Transverse colon (tissue), 4 donors: Measurements from ENCODE around the gene GPR153. TPM values are rescaled to one million over a fixed set of nuclear protein-coding genes. Genes with fewer than 3 reads are reported as not detected.

Experiments used
- DNase-seq: peaks from one replicate; pipeline ENCODE4 v3.0.0-alpha.2; 2019
- H3K27ac ChIP-seq, 4 donors: fragments of 200-600 bp; sonication (generic); 2 replicates each; pipeline ENCODE4 v1.5.1; 2016 to 2018; ENCODE audit warnings: inconsistent platforms in 4 of 4
- H3K27me3 ChIP-seq: fragments of 200-600 bp; sonication (generic); 2 replicates; pipeline ENCODE4 v1.5.1; 2017; ENCODE audit warnings: inconsistent platforms
- H3K36me3 ChIP-seq, 4 donors: fragments of 200-600 bp; sonication (generic); 2 replicates each; pipeline ENCODE4 v1.5.1; 2017 to 2019; ENCODE audit warnings: inconsistent platforms in 4 of 4
- H3K4me1 ChIP-seq, 4 donors: fragments of 200-600 bp; sonication (generic); 2 replicates each; pipeline ENCODE4 v1.5.1; 2017 to 2020; ENCODE audit warnings: inconsistent platforms in 4 of 4
- H3K4me3 ChIP-seq, 4 donors: fragments of 200-600 bp; sonication (generic); 1 replicate in 1 of 4; 2 replicates in 3 of 4; pipeline versions ENCODE4 v1.5.1 to v1.6.1; 2017 to 2019; ENCODE audit warnings: inconsistent platforms in 4 of 4
- H3K9me3 ChIP-seq, 2 donors: fragments of 200-600 bp; sonication (generic); 2 replicates each; pipeline ENCODE4 v1.5.1; 2017 to 2019; ENCODE audit warnings: inconsistent platforms in 2 of 2
- EP300 ChIP-seq: sonication (generic); formaldehyde crosslinking; IDR thresholded peaks from one replicate; pipeline ENCODE4 v1.6.1; 2017; ENCODE audit warnings: antibody characterized with exemption, low read depth
- POLR2A ChIP-seq: fragments of 450-650 bp; IDR thresholded peaks from one replicate; pipeline ENCODE4 v1.6.1; 2016; ENCODE audit warnings: antibody characterized with exemption, mild to moderate bottlenecking, moderate library complexity
- POLR2AphosphoS5 ChIP-seq, 3 donors: sonication (generic); formaldehyde crosslinking; IDR thresholded peaks; one replicate each; pipeline ENCODE4 v1.6.1; 2016; ENCODE audit warnings: antibody characterized with exemption in 3 of 3
- WGBS, 2 donors: methylation state at CpG; one replicate each; pipeline ENCODE4 v1.1.5; 2018; ENCODE audit warnings: low coverage in 1 of 2; 5-methylcytosine and 5-hydroxymethylcytosine counted together
- in situ Hi-C, 4 donors: fragments of 200-750 bp; cut with MboI; loops; one replicate each; pipeline versions ENCODE4 v1.15.0 to v1.15.1; 2017; ENCODE audit warnings: low sequenced_read_pairs in 3 of 4, low pct_ligation_motif_present in 1 of 4, low pct_unique_long_range_greater_than_20kb in 1 of 4
- intact Hi-C: fragments of 100-400 bp; cut with DNase I; formaldehyde crosslinking; loops from one replicate; pipeline ENCODE4 v1.15.1; 2023; ENCODE audit warnings: low total_unique reads
- total RNA-seq, 4 donors: library from RNA; depleted of rRNA; stranded (reverse); fragments of >200 nt; gene quantifications; one replicate each; pipeline ENCODE4 v1.1.0, GENCODE V29; 2016
- TF ChIP-seq, protein P1 (sequence below), 5 experiments: fragments of 200-600 bp in 3 of 5; fragments of 450-650 bp in 2 of 5; sonication (generic) in 3 of 5; IDR thresholded peaks; 1 replicate in 2 of 5; 2 replicates in 3 of 5; pipeline ENCODE4 v1.5.1; 2016 to 2017; ENCODE audit warnings: antibody characterized with exemption in 5 of 5, inconsistent platforms in 3 of 5, mild to moderate bottlenecking in 2 of 5, moderate library complexity in 1 of 5

GPR153 gene
- total RNA-seq, 4 donors from 2014 or later, result 15.6 to 38.2 (median 27.8) TPM

GRCh38 chr1:6262555-6263420 is 1.9 kb upstream of the GPR153 start:
- DNase-seq, result peak; percentile 36
- TF ChIP-seq, protein P1, sequence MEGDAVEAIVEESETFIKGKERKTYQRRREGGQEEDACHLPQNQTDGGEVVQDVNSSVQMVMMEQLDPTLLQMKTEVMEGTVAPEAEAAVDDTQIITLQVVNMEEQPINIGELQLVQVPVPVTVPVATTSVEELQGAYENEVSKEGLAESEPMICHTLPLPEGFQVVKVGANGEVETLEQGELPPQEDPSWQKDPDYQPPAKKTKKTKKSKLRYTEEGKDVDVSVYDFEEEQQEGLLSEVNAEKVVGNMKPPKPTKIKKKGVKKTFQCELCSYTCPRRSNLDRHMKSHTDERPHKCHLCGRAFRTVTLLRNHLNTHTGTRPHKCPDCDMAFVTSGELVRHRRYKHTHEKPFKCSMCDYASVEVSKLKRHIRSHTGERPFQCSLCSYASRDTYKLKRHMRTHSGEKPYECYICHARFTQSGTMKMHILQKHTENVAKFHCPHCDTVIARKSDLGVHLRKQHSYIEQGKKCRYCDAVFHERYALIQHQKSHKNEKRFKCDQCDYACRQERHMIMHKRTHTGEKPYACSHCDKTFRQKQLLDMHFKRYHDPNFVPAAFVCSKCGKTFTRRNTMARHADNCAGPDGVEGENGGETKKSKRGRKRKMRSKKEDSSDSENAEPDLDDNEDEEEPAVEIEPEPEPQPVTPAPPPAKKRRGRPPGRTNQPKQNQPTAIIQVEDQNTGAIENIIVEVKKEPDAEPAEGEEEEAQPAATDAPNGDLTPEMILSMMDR (IDR thresholded peaks at IDR 0.05), result no peak
- no peak for TF ChIP-seq EP300
- no peak for TF ChIP-seq POLR2AphosphoS5 (IDR thresholded peaks at IDR 0.05)
- TF ChIP-seq POLR2A, result no peak
- WGBS, 2 donors, result 40 to 74% methylated on average over 1 to 24 of the region's 25 CpGs
- no peaks in the 10 kb centered on the region for H3K9me3 ChIP-seq
- in situ Hi-C loops (no loop called here), intact Hi-C loops (no loop called here)
- no peak overlapping the region for H3K4me3 ChIP-seq
- H3K27me3 ChIP-seq, result peaks cover 20% of the 10 kb centered on the region
- H3K36me3 ChIP-seq, result no peaks in the 10 kb centered on the region
- H3K27ac ChIP-seq, result peak overlapping the region in 1 of 4 donors; percentile 1
- peaks cover 5 to 25% (median 22%) of the 10 kb centered on the region in 4 donors for H3K4me1 ChIP-seq

DNA sequence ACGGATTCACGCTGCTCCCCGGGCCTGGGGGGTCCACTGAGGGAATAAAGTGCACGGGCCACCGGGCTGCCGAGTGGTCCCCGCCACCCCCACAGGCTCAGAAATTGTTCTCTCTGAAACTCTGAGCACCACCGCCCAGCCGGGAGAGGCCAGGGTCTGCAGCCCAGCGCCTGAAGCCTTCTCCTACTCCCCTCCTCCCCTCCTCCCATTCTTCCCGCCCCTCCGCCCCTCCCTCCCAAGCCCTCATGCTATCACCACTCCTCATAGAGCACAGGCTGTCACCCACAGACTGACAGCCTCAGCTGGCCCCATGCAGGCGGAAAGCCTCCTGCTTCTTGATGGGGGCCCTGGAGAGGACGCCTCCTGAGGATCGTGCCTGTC is 707 bp upstream of the GPR153 start:
- H3K9me3 ChIP-seq, result no peaks in the 10 kb centered on the region
- in situ Hi-C loops (no loop called here), intact Hi-C loops (no loop called here)
- peak overlapping the region in 3 of 4 donors; percentile 43 to 70 (median 69) for H3K27ac ChIP-seq
- no peak for TF ChIP-seq POLR2A
- TF ChIP-seq, protein P1 (IDR thresholded peaks at IDR 0.05), result no peak
- no peak for TF ChIP-seq EP300
- TF ChIP-seq POLR2AphosphoS5 (IDR thresholded peaks at IDR 0.05), result no peak
- peak overlapping the region in 3 of 4 donors; percentile 58 to 66 (median 65) for H3K4me3 ChIP-seq
- H3K4me1 ChIP-seq, result peaks cover 5 to 25% (median 22%) of the 10 kb centered on the region in 4 donors
- no peak for DNase-seq
- WGBS, 2 donors, result 34% methylated on average over 15 of the region's 15 CpGs; no CpG with 5 or more reads in 1 of the 2 donors
- peaks cover 20% of the 10 kb centered on the region for H3K27me3 ChIP-seq
- H3K36me3 ChIP-seq, result no peaks in the 10 kb centered on the region

GRCh38 chr1:6260433-6260934 is 414 bp downstream of the GPR153 start:
- WGBS, 2 donors, result 2% methylated on average over 37 of the region's 61 CpGs; no CpG with 5 or more reads in 1 of the 2 donors
- no peaks in the 10 kb centered on the region for H3K36me3 ChIP-seq
- H3K27me3 ChIP-seq, result peaks cover 20% of the 10 kb centered on the region
- intact Hi-C loops, result no loop called here
- peak overlapping the region; percentile 36 to 75 (median 62) for H3K4me3 ChIP-seq
- no peak for DNase-seq
- peaks cover 5 to 25% (median 22%) of the 10 kb centered on the region in 4 donors for H3K4me1 ChIP-seq
- H3K27ac ChIP-seq, result peak overlapping the region; percentile 58 to 82 (median 79)
- no peaks in the 10 kb centered on the region for H3K9me3 ChIP-seq
- TF ChIP-seq POLR2AphosphoS5 (IDR thresholded peaks at IDR 0.05), result no peak
- in situ Hi-C loops, result no loop called here

GRCh38 chr1:6259491-6260362 is 1.2 kb downstream of the GPR153 start:
- WGBS, 2 donors, result 15% methylated on average over 19 of the region's 46 CpGs; no CpG with 5 or more reads in 1 of the 2 donors

More at GRCh38 chr1:6259491-6260362, 1.2 kb downstream of the GPR153 start:
- peak overlapping the region; percentile 58 to 82 (median 79) for H3K27ac ChIP-seq
- intact Hi-C loops, result no loop called here
- H3K4me3 ChIP-seq, result peak overlapping the region; percentile 36 to 75 (median 62)
- in situ Hi-C loops, result loop anchor here in 2 of 4 donors (10.0 kb wide), 2 partner anchors 85 to 145 kb away; no protein-coding TSS in a partner anchor
- H3K27me3 ChIP-seq, result peaks cover 20% of the 10 kb centered on the region
- DNase-seq, result peak; percentile 86
- peaks cover 5 to 25% (median 22%) of the 10 kb centered on the region in 4 donors for H3K4me1 ChIP-seq
- H3K9me3 ChIP-seq, result no peaks in the 10 kb centered on the region
- TF ChIP-seq POLR2AphosphoS5 (IDR thresholded peaks at IDR 0.05) (peak in 1 of 3 donors; percentile 29), POLR2A (peak; percentile 19), EP300 (no peak)
- TF ChIP-seq, protein P1 (IDR thresholded peaks at IDR 0.05), result no peak
- H3K36me3 ChIP-seq, result no peaks in the 10 kb centered on the region
